ENCODE results near the gene WWC2. TPM values are rescaled to one million over a fixed set of nuclear protein-coding genes. Genes with fewer than 3 reads are reported as not detected.

WWC2 gene
- total RNA-seq, 1 experiment from 2014 or later = 39.0 TPM

DNA sequence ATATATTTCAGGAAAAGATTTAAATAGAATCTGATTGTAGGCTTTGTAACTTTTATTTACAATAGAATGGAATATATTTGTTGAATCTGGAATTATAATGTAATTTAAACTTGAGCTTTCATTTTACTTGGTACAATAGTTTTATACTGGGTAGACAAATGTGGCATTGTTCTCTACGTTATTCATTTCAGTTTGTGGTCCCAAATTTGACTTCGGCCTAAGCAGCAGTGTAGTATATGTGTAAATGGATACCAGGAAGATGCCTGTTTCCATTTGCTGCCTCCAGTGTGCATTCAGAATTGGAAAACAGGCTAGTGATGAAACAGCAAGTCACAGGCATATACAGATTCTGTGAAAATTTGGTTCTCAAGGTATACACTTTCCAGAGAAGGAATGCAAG lies 143.2 kb downstream of the WWC2 start:
- no TSS peak for BruUV-seq (replicated peaks)
- no peaks in the 10 kb centered on the region for H3K27me3 Mint-ChIP-seq (ENCODE audit: unreplicated experiment)
- TF ChIP-seq, protein P1, sequence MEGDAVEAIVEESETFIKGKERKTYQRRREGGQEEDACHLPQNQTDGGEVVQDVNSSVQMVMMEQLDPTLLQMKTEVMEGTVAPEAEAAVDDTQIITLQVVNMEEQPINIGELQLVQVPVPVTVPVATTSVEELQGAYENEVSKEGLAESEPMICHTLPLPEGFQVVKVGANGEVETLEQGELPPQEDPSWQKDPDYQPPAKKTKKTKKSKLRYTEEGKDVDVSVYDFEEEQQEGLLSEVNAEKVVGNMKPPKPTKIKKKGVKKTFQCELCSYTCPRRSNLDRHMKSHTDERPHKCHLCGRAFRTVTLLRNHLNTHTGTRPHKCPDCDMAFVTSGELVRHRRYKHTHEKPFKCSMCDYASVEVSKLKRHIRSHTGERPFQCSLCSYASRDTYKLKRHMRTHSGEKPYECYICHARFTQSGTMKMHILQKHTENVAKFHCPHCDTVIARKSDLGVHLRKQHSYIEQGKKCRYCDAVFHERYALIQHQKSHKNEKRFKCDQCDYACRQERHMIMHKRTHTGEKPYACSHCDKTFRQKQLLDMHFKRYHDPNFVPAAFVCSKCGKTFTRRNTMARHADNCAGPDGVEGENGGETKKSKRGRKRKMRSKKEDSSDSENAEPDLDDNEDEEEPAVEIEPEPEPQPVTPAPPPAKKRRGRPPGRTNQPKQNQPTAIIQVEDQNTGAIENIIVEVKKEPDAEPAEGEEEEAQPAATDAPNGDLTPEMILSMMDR (IDR thresholded peaks at IDR 0.05; ENCODE audit: unreplicated experiment) = no peak
- H3K36me3 Mint-ChIP-seq (ENCODE audit: insufficient read depth, unreplicated experiment) = peaks cover 13% of the 10 kb centered on the region
- intact Hi-C loops (cut with micrococcal nuclease; ENCODE audit: unreplicated experiment) = loop anchor here (5.0 kb wide), 1 partner anchor 70 kb away; no protein-coding TSS in a partner anchor
- peaks cover 77% of the 10 kb centered on the region for H3K4me1 Mint-ChIP-seq (ENCODE audit: low read depth, unreplicated experiment)
- DNase-seq = no peak
- peaks cover 6% of the 10 kb centered on the region for H3K9me3 Mint-ChIP-seq (ENCODE audit: low read depth, unreplicated experiment)
- CTCF ChIA-PET = interaction anchor here (1.7 kb wide), 1 partner anchor 143 kb away, joined by 3 read pairs; the partner anchor contains the start of gene WWC2
- no peak overlapping the region for H3K4me3 Mint-ChIP-seq (ENCODE audit: low read depth, unreplicated experiment)
- peak overlapping the region; percentile 79 for H3K27ac Mint-ChIP-seq (ENCODE audit: unreplicated experiment)

- Mint-ChIP-seq H3K27me3 (ENCODE audit: unreplicated experiment) (no peaks in the 10 kb centered on the region), H3K9me3 (ENCODE audit: low read depth, unreplicated experiment) (no peaks in the 10 kb centered on the region), H3K4me1 (ENCODE audit: low read depth, unreplicated experiment) (peaks cover 64% of the 10 kb centered on the region), H3K4me3 (ENCODE audit: low read depth, unreplicated experiment) (no peak overlapping the region), H3K27ac (ENCODE audit: unreplicated experiment) (no peak overlapping the region), H3K36me3 (ENCODE audit: insufficient read depth, unreplicated experiment) (peaks cover 13% of the 10 kb centered on the region)
- CTCF ChIA-PET = interaction anchor here (0.6 to 1.2 kb wide), 5 partner anchors 145 to 1681 kb away, joined by 3 to 5 read pairs (median 4); partner anchors contain the start of gene WWC2
- DNase-seq = no peak
- intact Hi-C loops (cut with micrococcal nuclease; ENCODE audit: unreplicated experiment) = loop anchor here (5.0 kb wide), 1 partner anchor 72 kb away; no protein-coding TSS in a partner anchor
- TF ChIP-seq, protein P1 (IDR thresholded peaks at IDR 0.05; ENCODE audit: unreplicated experiment) = no peak
- no TSS peak for BruUV-seq (replicated peaks)
These were observed 145.0 kb downstream of the WWC2 start for GRCh38 chr4:183244019-183244418.

DNA sequence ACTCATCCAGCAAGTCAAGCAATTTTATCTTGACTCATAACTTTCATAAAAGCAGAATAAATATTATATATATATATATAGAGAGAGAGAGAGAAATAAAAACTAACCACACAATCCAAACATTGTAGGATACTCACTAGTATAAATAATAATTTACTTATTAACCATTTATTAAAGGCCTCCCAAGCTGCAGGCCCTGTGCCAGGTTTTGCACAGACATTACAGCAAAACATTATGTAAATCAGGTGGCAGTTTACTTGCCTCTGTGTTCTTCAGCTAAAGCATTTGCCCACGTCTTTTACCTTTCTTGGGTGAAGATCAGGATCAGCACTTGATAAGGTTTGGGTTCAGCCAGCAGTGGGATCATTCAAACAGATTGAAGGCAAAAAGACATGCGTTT lies 145.4 kb downstream of the WWC2 start:
- TF ChIP-seq, protein P1 (IDR thresholded peaks at IDR 0.05; ENCODE audit: unreplicated experiment) = no peak
- Mint-ChIP-seq H3K4me3 (ENCODE audit: low read depth, unreplicated experiment) (peak overlapping the region; percentile 21), H3K27ac (ENCODE audit: unreplicated experiment) (no peak overlapping the region), H3K36me3 (ENCODE audit: insufficient read depth, unreplicated experiment) (peaks cover 11% of the 10 kb centered on the region), H3K27me3 (ENCODE audit: unreplicated experiment) (no peaks in the 10 kb centered on the region), H3K4me1 (ENCODE audit: low read depth, unreplicated experiment) (peaks cover 59% of the 10 kb centered on the region), H3K9me3 (ENCODE audit: low read depth, unreplicated experiment) (no peaks in the 10 kb centered on the region)
- peak; percentile 35 for DNase-seq
- no TSS peak for BruUV-seq (replicated peaks)
- CTCF ChIA-PET = interaction anchor here (0.6 to 1.2 kb wide), 5 partner anchors 146 to 1682 kb away, joined by 3 to 5 read pairs (median 4); partner anchors contain the start of gene WWC2
- intact Hi-C loops (cut with micrococcal nuclease; ENCODE audit: unreplicated experiment) = loop anchor here (5.0 kb wide), 1 partner anchor 72 kb away; no protein-coding TSS in a partner anchor

DNA sequence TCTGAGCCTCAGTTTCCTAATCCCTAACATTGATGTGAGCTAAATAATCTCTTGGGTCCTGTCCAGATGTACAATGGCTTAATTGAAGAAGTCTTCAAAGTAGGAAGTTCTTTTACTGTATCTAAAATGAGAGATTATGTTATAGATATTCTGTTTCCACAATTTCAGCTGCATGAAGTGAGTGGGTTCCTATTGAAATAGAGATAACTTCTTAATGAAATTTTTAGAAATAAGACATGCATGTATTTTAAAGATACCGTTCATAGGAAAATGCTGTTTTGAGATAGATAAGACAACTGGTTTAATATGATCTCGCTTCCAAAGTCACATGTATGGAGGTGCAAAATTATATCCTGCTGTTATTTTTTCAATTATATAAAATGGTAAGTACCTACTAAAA lies 149.1 kb downstream of the WWC2 start:
- H3K4me1 Mint-ChIP-seq (ENCODE audit: low read depth, unreplicated experiment) = peaks cover 42% of the 10 kb centered on the region
- H3K36me3 Mint-ChIP-seq (ENCODE audit: insufficient read depth, unreplicated experiment) = no peaks in the 10 kb centered on the region
- BruUV-seq (replicated peaks) = no TSS peak
- TF ChIP-seq, protein P1 (IDR thresholded peaks at IDR 0.05; ENCODE audit: unreplicated experiment) = no peak
- DNase-seq = no peak
- intact Hi-C loops (cut with micrococcal nuclease; ENCODE audit: unreplicated experiment) = no loop called here
- no peak overlapping the region for H3K4me3 Mint-ChIP-seq (ENCODE audit: low read depth, unreplicated experiment)
- no peak overlapping the region for H3K27ac Mint-ChIP-seq (ENCODE audit: unreplicated experiment)
- no peaks in the 10 kb centered on the region for H3K9me3 Mint-ChIP-seq (ENCODE audit: low read depth, unreplicated experiment)
- CTCF ChIA-PET = interaction anchor here (1.0 kb wide), 1 partner anchor 310 kb away, joined by 3 read pairs; no protein-coding TSS in a partner anchor
- no peaks in the 10 kb centered on the region for H3K27me3 Mint-ChIP-seq (ENCODE audit: unreplicated experiment)
